Upper lobe of left lung (tissue), 6 donors: ENCODE results near the gene FRG2. TPM values are rescaled to one million over a fixed set of nuclear protein-coding genes. Genes with fewer than 3 reads are reported as not detected.
"Not testable (repeated sequence)": the region's sequence is repeated elsewhere in the genome, so short reads cannot be mapped to it uniquely, and the experiment has no call there.

Source experiments
- ATAC-seq, 2 donors: fragments of 200-7000 bp; cut with Tn5 transposase; one replicate each; pipeline ENCODE4 v1.9.1; 2022; ENCODE audit warnings: mild to moderate bottlenecking in 2 of 2, moderate library complexity in 2 of 2; ENCODE audit not compliant: low FRiP score in 2 of 2
- DNase-seq, 2 donors: peaks; one replicate each; pipeline ENCODE4 v3.0.0-alpha.2; 2019 to 2020
- H3K27ac ChIP-seq, 4 donors: fragments of 200-600 bp; sonication (generic); one replicate each; pipeline ENCODE4 v1.5.1; 2016 to 2019
- H3K27me3 ChIP-seq, 4 donors: fragments of 200-600 bp; sonication (generic); one replicate each; pipeline ENCODE4 v1.5.1; 2017 to 2019
- H3K36me3 ChIP-seq, 4 donors: fragments of 200-600 bp; sonication (generic); one replicate each; pipeline ENCODE4 v1.5.1; 2016 to 2019
- H3K4me1 ChIP-seq, 4 donors: fragments of 200-600 bp; sonication (generic); one replicate each; pipeline ENCODE4 v1.5.1; 2018 to 2019
- H3K4me3 ChIP-seq, 4 donors: fragments of 200-600 bp; sonication (generic); one replicate each; pipeline ENCODE4 v1.5.1; 2017 to 2019; ENCODE audit warnings: mild to moderate bottlenecking in 2 of 4, moderate library complexity in 1 of 4
- H3K9me3 ChIP-seq, 4 donors: fragments of 200-600 bp; sonication (generic); one replicate each; pipeline ENCODE4 v1.5.1; 2018 to 2019
- WGBS, 2 donors: methylation state at CpG; one replicate each; pipeline ENCODE4 v1.1.5; 2017 to 2018; 5-methylcytosine and 5-hydroxymethylcytosine counted together
- total RNA-seq, 6 donors: library from RNA; depleted of rRNA in 4 of 6; stranded (reverse); fragments of >200 nt in 4 of 6; gene quantifications; one replicate each; pipeline versions ENCODE4 v1.1.0 to v1.2.1, GENCODE V29; 2016 to 2021
- donor health status: DM: no; HTN: no; CAD: no; lungs with moderate emphysema.
- donor health status: DM: no; HTN: yes; CAD: no; lungs with severe emphysema.

FRG2 gene
- total RNA-seq: not detected

GRCh38 chr4:190027156-190027555, at the start of gene FRG2:
Gene FRG2 (minus strand): TSS chr4:190027256. CDS start chr4:190027204, 52 bp downstream.
- H3K27ac ChIP-seq, H3K36me3 ChIP-seq, H3K4me3 ChIP-seq, H3K27me3 ChIP-seq, H3K4me1 ChIP-seq, DNase-seq, H3K9me3 ChIP-seq, ATAC-seq: not testable (repeated sequence)
- no CpG with 5 or more reads among the region's 10 CpGs for WGBS, 2 donors

GRCh38 chr4:190068351-190068750, 41.3 kb upstream of the FRG2 start:
- not testable (repeated sequence) for H3K4me1 ChIP-seq, H3K4me3 ChIP-seq, H3K9me3 ChIP-seq, H3K27me3 ChIP-seq, H3K27ac ChIP-seq, H3K36me3 ChIP-seq, ATAC-seq, DNase-seq
- 53 to 72% methylated on average over 21 to 43 of the region's 45 CpGs for WGBS, 2 donors

- 15 to 32% methylated on average over 3 of the region's 3 CpGs for WGBS, 2 donors
These were observed 37.7 kb upstream of the FRG2 start for GRCh38 chr4:190064805-190065204.

DNA sequence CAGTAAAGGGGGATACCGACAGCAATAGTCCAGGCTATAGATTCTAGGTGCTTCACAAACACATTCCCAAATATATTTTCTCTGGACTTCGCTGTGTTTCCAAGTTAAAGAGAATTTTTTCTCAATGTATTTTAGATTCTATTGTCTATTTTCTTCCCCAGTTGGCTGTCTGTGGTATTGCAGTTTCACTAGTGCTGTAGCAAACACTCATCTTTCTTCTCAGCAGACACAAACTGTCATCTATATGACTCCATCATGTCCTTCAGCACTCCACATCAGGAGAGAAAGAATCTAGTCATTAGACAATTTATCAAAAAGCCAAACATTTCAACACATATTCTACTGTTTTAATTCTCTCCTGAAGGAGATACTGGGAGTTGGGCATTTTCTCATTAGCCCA, 37.3 kb upstream of the FRG2 start, which contains the start of gene DBET:
Gene DBET (plus strand): TSS at position 161 of the 400 bp plus-strand sequence.
- H3K27ac ChIP-seq, ATAC-seq, H3K27me3 ChIP-seq, H3K9me3 ChIP-seq, H3K4me3 ChIP-seq, DNase-seq, H3K4me1 ChIP-seq, H3K36me3 ChIP-seq: not testable (repeated sequence)
- 35 to 36% methylated on average over 2 of the region's 2 CpGs for WGBS, 2 donors

More at GRCh38 chr4:190064805-190065204, 37.7 kb upstream of the FRG2 start:
- H3K4me1 ChIP-seq, ATAC-seq, H3K27ac ChIP-seq, DNase-seq, H3K9me3 ChIP-seq, H3K36me3 ChIP-seq, H3K27me3 ChIP-seq, H3K4me3 ChIP-seq: not testable (repeated sequence)

- WGBS, 2 donors: 54% methylated on average over 4 of the region's 4 CpGs; no CpG with 5 or more reads in 1 of the 2 donors
- not testable (repeated sequence) for H3K4me3 ChIP-seq, ATAC-seq, H3K27me3 ChIP-seq, H3K27ac ChIP-seq, H3K9me3 ChIP-seq, H3K36me3 ChIP-seq, H3K4me1 ChIP-seq
- DNase-seq: peak in 1 of 2 donors; percentile 57
These were observed 31.9 kb upstream of the FRG2 start for GRCh38 chr4:190058997-190059396.

GRCh38 chr4:190049378-190050239, 22.6 kb upstream of the FRG2 start:
- H3K36me3 ChIP-seq, H3K4me3 ChIP-seq, ATAC-seq, H3K4me1 ChIP-seq, H3K9me3 ChIP-seq, H3K27me3 ChIP-seq, H3K27ac ChIP-seq: not testable (repeated sequence)
- 45% methylated on average over 6 of the region's 28 CpGs; no CpG with 5 or more reads in 1 of the 2 donors for WGBS, 2 donors
- DNase-seq: peak in 1 of 2 donors; percentile 37

DNA sequence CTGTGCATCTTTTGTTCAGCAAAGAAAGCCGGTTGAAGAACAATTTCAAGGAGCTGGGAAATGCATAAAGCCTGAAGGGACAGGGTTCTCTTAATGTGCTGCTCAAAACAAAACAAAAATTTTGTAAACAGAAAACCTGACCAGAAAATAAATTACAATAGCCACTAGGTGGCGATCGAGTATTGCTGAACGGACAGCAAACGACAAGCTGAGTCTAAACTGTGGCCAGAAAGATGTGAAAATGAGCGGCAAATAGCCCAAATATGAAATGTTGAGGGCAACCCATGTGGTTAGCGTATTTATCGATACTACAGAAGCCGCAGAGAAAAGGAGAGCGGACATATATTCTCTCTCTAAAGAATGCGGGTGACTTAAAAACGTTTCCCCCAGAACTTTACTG, 20.6 kb upstream of the FRG2 start:
- H3K4me1 ChIP-seq, H3K27me3 ChIP-seq, H3K9me3 ChIP-seq, H3K4me3 ChIP-seq, DNase-seq, ATAC-seq, H3K27ac ChIP-seq, H3K36me3 ChIP-seq: not testable (repeated sequence)
- 0% methylated on average over 1 of the region's 12 CpGs; no CpG with 5 or more reads in 1 of the 2 donors for WGBS, 2 donors

DNA sequence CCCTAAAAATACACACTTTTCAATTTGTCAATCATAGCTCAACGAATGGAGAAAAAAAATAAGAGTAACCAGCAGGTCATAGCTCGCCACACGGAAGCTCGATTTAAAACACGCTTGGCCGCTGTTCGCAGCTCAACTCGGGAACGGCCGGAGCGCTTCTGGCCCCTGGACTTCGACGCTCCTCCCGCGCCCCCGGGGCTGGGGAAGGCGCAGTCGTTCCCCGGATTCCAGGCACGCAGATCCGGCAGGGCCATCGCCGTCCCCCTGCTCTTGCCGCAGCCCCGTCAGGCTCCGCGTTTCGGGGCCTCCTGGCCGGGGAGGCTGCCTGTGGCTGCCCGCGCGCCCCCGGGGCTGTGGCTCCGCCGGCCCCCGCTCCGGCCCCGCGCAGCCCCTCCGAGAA, 13.8 kb upstream of the FRG2 start:
- peak in 1 of 2 donors; percentile 66 for DNase-seq
- 43 to 50% methylated on average over 20 to 30 of the region's 40 CpGs for WGBS, 2 donors
- not testable (repeated sequence) for ATAC-seq

GRCh38 chr4:190037704-190038388, 10.8 kb upstream of the FRG2 start:
- not testable (repeated sequence) for H3K9me3 ChIP-seq, H3K36me3 ChIP-seq, H3K27me3 ChIP-seq, ATAC-seq, H3K4me1 ChIP-seq, H3K4me3 ChIP-seq, H3K27ac ChIP-seq
- WGBS, 2 donors: 4 to 5% methylated on average over 4 to 8 of the region's 39 CpGs
- DNase-seq: peak in 1 of 2 donors; percentile 32

More for the DNA sequence above, 13.8 kb upstream of the FRG2 start:
- not testable (repeated sequence) for H3K4me3 ChIP-seq, H3K4me1 ChIP-seq, H3K27me3 ChIP-seq, H3K27ac ChIP-seq, H3K36me3 ChIP-seq, H3K9me3 ChIP-seq

DNA sequence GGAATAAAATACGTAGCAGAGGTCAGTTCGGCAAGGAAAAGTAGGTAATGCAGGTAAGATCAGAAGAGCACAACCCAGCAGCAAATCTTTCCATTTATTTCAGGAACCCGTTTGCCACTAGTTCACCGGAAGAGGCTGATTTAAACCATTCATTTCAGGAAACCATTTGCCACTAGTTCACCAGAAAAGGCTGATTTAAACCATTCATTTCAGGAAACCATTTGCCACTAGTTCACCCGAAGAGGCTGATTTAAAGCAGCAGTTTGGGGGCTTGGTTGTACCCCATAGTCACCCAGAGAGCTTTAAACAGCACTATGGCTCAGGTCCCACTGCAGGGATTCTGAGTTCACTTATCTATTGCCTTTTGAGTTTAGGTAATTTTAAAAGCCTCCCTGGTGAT, 4.2 kb upstream of the FRG2 start:
- 24 to 70% methylated on average over 3 of the region's 5 CpGs for WGBS, 2 donors
- H3K9me3 ChIP-seq, H3K36me3 ChIP-seq, DNase-seq, H3K4me3 ChIP-seq, H3K4me1 ChIP-seq, ATAC-seq, H3K27ac ChIP-seq, H3K27me3 ChIP-seq: not testable (repeated sequence)

- not testable (repeated sequence) for H3K27ac ChIP-seq, H3K9me3 ChIP-seq, H3K36me3 ChIP-seq
- DNase-seq: peak in 1 of 2 donors; percentile 82
- peak overlapping the region in 3 of 4 donors; percentile 24 to 37 (median 30) for H3K4me3 ChIP-seq
- peak; percentile 76 to 90 for ATAC-seq
- H3K27me3 ChIP-seq: peaks cover 0 to 29% (median 15%) of the 10 kb centered on the region in 4 donors
- 23 to 33% methylated on average over 19 to 38 of the region's 47 CpGs for WGBS, 2 donors
- H3K4me1 ChIP-seq: peaks cover 10 to 28% (median 13%) of the 10 kb centered on the region in 4 donors
These were observed 4.3 kb downstream of the FRG2 start for GRCh38 chr4:190022614-190023281.

DNA sequence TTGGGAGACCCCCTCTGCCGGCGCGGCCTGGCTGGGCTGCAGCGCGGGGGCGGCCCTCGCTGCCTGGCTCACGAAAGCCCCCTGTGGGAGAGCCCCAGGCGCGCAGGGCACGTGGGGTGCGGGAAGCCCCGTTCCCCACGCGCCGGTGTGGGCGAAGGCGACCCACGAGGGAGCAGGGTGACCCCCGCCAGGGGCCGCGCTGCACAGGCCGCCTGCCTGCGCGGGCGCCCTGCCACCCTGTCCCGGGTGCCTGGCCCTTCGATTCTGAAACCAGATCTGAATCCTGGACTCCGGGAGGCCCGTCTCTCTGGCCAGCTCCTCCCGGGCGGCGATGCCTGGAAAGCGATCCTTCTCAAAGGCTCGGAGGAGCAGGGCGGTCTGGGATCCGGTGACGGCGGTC, 5.1 kb downstream of the FRG2 start:
- WGBS, 2 donors: 50 to 60% methylated on average over 1 to 21 of the region's 39 CpGs
- peaks cover 10 to 34% (median 13%) of the 10 kb centered on the region in 4 donors for H3K4me1 ChIP-seq
- H3K27ac ChIP-seq, ATAC-seq, H3K36me3 ChIP-seq, H3K9me3 ChIP-seq: not testable (repeated sequence)
- peak in 1 of 2 donors; percentile 16 for DNase-seq
- peak overlapping the region in 1 of 4 donors; percentile 21 for H3K4me3 ChIP-seq
- H3K27me3 ChIP-seq: peaks cover 0 to 37% (median 22%) of the 10 kb centered on the region in 4 donors
